Measurements from ENCODE around the gene PNLIP.

The PNLIP gene

GRCh38 chr10:116599991-116600390, 54.3 kb downstream of the PNLIP start:
- Histone ChIP-seq H3K27me3 (replicated peaks; ENCODE audit: control insufficient read depth, insufficient read depth, low read length) (no peaks in the 10 kb centered on the region), H3K4me3 (replicated peaks; ENCODE audit: low read depth, low read length) (no peak overlapping the region), H3K36me3 (ENCODE audit: control insufficient read depth, insufficient read depth, low read length) (no peaks in the 10 kb centered on the region)
- no peak for DNase-seq (ENCODE audit: extremely low read depth, insufficient read length)
- no peak for TF ChIP-seq CTCF (IDR thresholded peaks at IDR 0.05; ENCODE audit: insufficient read depth, low read length, poor library complexity, severe bottlenecking)

DNA sequence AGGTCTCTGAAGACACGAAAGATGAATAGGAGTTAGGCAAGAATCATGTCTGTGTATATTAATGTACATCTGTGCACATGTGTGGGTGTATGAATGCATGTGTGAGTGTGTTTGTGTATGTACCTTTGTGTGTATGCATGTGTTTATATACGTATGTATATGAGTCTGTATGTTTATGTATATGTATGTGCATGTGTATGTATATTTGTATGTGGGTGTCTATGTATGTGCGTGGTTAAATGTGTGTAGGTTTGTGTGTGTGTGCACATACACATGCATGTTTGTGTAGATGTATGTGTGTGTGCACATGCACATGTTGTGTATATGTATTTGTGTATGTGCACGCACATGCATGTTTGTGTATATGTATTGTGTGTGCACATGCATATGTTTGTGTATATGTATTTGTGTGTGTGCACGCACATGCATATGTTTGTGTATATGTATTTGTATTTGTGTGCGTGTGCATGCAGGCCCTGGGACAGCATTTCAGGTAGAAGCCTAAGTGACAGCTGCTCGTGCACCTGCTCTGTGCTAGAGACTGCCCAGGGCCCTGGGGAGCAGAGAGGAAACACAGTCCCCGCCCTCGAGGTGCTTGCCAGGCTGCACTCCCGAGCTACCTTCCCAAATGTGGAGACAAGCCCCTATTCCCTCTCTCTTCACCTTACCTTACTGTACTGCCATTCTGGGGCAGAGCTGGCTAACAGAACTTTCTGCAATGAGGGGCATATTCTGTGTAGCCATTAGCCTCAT, 57.1 kb downstream of the PNLIP start:
- Histone ChIP-seq H3K4me3 (replicated peaks; ENCODE audit: low read depth, low read length) (no peak overlapping the region), H3K27me3 (replicated peaks; ENCODE audit: control insufficient read depth, insufficient read depth, low read length) (no peaks in the 10 kb centered on the region), H3K36me3 (ENCODE audit: control insufficient read depth, insufficient read depth, low read length) (no peaks in the 10 kb centered on the region)
- no peak for DNase-seq (ENCODE audit: extremely low read depth, insufficient read length)
- TF ChIP-seq CTCF (IDR thresholded peaks at IDR 0.05; ENCODE audit: insufficient read depth, low read length, poor library complexity, severe bottlenecking): no peak

DNA sequence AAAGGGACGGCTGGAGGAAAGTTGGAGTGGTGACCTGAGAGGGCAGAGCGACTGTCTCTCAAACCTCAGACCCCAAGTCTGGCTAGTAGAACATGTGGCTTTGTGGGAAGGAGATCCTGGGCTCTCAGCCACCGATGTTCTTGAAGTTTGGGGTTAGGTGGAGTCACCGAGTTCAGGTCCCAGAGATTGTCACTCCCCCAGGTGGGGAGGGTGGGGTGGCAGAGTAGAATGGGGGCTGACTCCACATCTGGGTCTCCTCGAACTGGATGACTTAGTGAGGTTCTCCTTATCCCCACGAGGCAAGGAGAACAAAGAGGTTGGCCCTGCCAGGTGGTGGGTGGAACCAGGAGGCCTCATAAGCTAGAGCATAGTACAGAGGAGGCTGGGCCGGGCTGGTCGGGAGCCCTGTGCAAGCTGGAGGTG, 60.3 kb downstream of the PNLIP start:
- Histone ChIP-seq H3K4me3 (replicated peaks; ENCODE audit: low read depth, low read length) (no peak overlapping the region), H3K27me3 (replicated peaks; ENCODE audit: control insufficient read depth, insufficient read depth, low read length) (peaks cover 1% of the 10 kb centered on the region; the same call in 1 of the 2 replicates), H3K36me3 (ENCODE audit: control insufficient read depth, insufficient read depth, low read length) (no peaks in the 10 kb centered on the region)
- no peak for TF ChIP-seq CTCF (IDR thresholded peaks at IDR 0.05; ENCODE audit: insufficient read depth, low read length, poor library complexity, severe bottlenecking)
- DNase-seq (ENCODE audit: extremely low read depth, insufficient read length): no peak

- no peak for DNase-seq (ENCODE audit: extremely low read depth, insufficient read length)
- Histone ChIP-seq H3K27me3 (replicated peaks; ENCODE audit: control insufficient read depth, insufficient read depth, low read length) (peaks cover 1% of the 10 kb centered on the region; the same call in 1 of the 2 replicates), H3K4me3 (replicated peaks; ENCODE audit: low read depth, low read length) (no peak overlapping the region), H3K36me3 (ENCODE audit: control insufficient read depth, insufficient read depth, low read length) (no peaks in the 10 kb centered on the region)
- TF ChIP-seq CTCF (IDR thresholded peaks at IDR 0.05; ENCODE audit: insufficient read depth, low read length, poor library complexity, severe bottlenecking): no peak
These were observed 61.6 kb downstream of the PNLIP start for GRCh38 chr10:116607336-116607735.

DNA sequence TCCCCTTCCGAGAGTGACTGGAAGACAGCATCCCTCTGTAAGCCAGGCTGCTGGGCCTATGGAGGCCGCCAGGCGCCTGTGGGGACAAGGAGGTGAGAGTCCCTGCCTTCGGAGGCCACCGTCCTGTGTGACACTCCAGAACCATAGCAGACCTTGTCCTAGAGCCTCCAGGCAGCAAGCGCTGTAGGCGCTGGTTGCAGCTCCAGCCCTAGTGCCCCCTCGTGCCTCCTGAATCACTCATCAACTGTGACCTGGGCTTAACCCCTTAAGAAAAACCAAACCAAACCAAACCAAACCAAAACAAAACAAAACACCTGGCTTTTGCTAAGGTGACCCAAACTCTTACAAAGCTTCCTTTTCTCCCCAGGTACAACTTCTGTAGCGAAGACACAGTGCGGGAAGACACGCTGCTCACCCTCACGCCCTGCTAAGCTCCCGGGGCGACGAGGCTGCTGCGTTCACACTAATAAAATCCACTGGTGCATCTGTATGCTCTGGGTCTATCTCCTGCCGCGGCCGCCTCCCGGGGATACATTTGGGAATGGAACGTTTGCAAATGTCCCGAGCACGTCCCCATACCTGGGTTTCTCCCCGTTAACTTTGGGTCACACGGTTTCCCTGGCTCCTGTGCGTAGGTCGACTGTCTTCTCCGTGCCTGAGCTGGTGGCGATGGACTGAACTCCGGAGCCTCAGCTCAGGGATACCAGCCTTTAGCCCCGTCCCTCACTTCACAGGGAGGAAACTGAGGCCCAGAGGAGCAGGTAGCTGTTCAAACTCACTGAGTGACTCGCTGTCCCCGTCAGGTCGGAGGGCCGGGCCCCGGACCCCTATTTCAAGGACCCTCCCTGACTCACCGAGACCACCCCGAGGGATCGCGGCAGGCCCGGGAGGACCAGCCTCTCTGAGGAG, 63.2 kb downstream of the PNLIP start:
- Histone ChIP-seq H3K4me3 (replicated peaks; ENCODE audit: low read depth, low read length) (peak overlapping the region; percentile 27), H3K36me3 (ENCODE audit: control insufficient read depth, insufficient read depth, low read length) (no peaks in the 10 kb centered on the region), H3K27me3 (replicated peaks; ENCODE audit: control insufficient read depth, insufficient read depth, low read length) (peaks cover 1% of the 10 kb centered on the region; the same call in 1 of the 2 replicates)
- DNase-seq (ENCODE audit: extremely low read depth, insufficient read length): no peak
- no peak for TF ChIP-seq CTCF (IDR thresholded peaks at IDR 0.05; ENCODE audit: insufficient read depth, low read length, poor library complexity, severe bottlenecking)

Data from GM06990 (cell line).